ENCODE measurements around the gene ZCCHC14.
A peak's percentile ranks its signal among the peaks of the same experiment; 100 is the strongest.
"Not testable (repeated sequence)": the region's sequence is repeated elsewhere in the genome, so short reads cannot be mapped to it uniquely, and the experiment has no call there.

ZCCHC14 gene

DNA sequence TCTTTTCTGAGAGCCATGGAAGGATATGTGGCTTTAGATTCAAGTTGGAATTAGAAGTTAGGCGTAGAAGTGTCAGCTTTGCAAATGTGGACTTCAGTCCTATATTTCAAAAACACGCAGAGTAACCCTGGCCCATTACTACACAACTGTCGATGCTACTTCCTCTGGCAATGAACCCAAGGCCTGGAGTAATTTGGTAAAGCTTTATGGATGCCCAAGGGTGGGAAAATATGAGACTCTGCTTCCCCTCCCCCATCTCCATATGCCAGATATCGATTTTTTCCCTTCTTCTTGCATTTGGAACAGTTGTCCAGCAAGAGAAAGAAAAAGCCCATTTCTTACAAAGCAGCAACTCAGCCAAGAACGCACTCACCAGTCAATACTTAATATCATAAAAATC lies 103.6 kb downstream of the ZCCHC14 start:
- TF ChIP-seq, protein P1, sequence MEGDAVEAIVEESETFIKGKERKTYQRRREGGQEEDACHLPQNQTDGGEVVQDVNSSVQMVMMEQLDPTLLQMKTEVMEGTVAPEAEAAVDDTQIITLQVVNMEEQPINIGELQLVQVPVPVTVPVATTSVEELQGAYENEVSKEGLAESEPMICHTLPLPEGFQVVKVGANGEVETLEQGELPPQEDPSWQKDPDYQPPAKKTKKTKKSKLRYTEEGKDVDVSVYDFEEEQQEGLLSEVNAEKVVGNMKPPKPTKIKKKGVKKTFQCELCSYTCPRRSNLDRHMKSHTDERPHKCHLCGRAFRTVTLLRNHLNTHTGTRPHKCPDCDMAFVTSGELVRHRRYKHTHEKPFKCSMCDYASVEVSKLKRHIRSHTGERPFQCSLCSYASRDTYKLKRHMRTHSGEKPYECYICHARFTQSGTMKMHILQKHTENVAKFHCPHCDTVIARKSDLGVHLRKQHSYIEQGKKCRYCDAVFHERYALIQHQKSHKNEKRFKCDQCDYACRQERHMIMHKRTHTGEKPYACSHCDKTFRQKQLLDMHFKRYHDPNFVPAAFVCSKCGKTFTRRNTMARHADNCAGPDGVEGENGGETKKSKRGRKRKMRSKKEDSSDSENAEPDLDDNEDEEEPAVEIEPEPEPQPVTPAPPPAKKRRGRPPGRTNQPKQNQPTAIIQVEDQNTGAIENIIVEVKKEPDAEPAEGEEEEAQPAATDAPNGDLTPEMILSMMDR (IDR thresholded peaks at IDR 0.05; ENCODE audit: insufficient read depth, low read length, poor library complexity, severe bottlenecking), result no peak
- Histone ChIP-seq H3K4me3 (replicated peaks; ENCODE audit: low read depth, low read length) (no peak overlapping the region), H3K27me3 (replicated peaks; ENCODE audit: control insufficient read depth, insufficient read depth, low read length) (no peaks in the 10 kb centered on the region)

DNA sequence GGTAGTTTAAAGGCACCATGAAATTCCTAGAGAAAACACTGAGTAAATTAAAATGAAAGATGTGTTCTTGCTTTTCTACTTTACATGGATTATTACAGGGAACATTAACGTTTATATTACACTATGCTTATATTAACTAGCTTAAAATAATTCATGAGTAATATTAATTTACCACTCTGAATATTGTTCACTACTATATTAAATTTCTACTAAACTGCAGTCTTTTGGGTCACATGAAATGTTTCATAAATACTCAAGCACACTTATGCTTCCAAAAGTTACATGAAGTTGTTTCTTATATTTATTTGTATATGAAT lies 104.0 kb downstream of the ZCCHC14 start:
- Histone ChIP-seq H3K4me3 (replicated peaks; ENCODE audit: low read depth, low read length) (no peak overlapping the region), H3K27me3 (replicated peaks; ENCODE audit: control insufficient read depth, insufficient read depth, low read length) (no peaks in the 10 kb centered on the region), H3K36me3 (ENCODE audit: control insufficient read depth, insufficient read depth, low read length) (no peaks in the 10 kb centered on the region)
- no peak for DNase-seq (ENCODE audit: extremely low read depth, insufficient read length)
- TF ChIP-seq, protein P1 (IDR thresholded peaks at IDR 0.05; ENCODE audit: insufficient read depth, low read length, poor library complexity, severe bottlenecking), result no peak

More for the DNA sequence above, 103.6 kb downstream of the ZCCHC14 start:
- no peak for DNase-seq (ENCODE audit: extremely low read depth, insufficient read length)
- no peaks in the 10 kb centered on the region for H3K36me3 ChIP-seq (ENCODE audit: control insufficient read depth, insufficient read depth, low read length)

DNA sequence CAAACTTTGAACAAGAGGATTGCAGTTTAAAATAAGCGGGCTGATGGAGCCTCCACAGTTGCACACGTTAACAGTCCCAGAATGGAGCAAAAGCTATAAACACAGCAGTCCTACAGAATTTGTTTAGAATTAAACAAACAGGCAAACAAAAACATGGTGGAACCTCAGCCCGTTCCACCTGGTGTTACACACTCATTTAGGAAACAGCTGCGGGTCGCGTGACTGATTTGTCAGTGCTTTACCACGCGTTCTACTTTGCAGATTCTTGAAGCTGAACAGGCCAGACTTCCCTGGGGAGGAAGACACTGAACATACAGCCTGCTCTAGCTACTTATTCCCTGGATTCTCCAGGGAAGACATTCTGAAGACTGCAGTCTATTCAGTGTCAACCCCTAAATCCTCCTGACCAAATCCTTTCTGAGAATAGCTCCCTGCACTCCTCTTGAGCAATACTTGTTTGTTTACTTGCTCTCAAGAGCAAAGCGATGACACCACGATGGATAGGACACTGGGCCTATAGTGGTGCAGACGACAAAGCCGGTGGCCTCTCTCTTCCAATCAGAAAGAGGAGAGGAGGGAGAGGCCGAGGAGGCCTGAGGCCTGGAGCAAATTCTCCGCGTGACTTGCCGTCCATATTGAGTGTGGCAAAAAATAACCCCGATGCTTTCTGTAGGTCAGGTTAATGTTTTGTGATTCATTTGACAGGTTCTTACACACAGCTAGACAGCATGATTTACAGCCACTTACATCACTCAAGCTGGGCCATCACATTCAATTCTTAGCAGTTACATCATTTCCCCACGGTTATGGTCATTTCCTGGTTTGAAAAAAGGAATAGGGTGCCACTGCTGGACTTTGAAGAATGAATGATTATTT lies 104.6 kb downstream of the ZCCHC14 start:
- TF ChIP-seq, protein P1 (IDR thresholded peaks at IDR 0.05; ENCODE audit: insufficient read depth, low read length, poor library complexity, severe bottlenecking), result no peak
- Histone ChIP-seq H3K36me3 (ENCODE audit: control insufficient read depth, insufficient read depth, low read length) (no peaks in the 10 kb centered on the region), H3K27me3 (replicated peaks; ENCODE audit: control insufficient read depth, insufficient read depth, low read length) (no peaks in the 10 kb centered on the region), H3K4me3 (replicated peaks; ENCODE audit: low read depth, low read length) (no peak overlapping the region)
- peak; percentile 82 for DNase-seq (ENCODE audit: extremely low read depth, insufficient read length)

DNA sequence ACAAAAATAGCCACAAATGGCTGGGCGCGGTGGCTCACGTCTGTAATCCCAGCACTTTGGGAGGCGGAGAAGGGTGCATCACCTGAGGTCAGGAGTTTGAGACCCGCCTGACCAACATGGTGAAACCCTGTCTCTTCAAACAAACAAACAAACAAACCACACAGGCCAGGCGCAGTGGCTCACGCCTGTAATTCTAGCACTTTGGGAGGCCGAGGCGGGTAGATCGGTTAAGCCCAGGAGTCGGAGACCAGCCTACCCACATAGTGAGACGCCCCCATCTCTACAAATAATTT lies 108.0 kb downstream of the ZCCHC14 start:
- H3K4me3 ChIP-seq (replicated peaks; ENCODE audit: low read depth, low read length); H3K27me3 ChIP-seq (replicated peaks; ENCODE audit: control insufficient read depth, insufficient read depth, low read length); H3K36me3 ChIP-seq (ENCODE audit: control insufficient read depth, insufficient read depth, low read length); DNase-seq (ENCODE audit: extremely low read depth, insufficient read length): not testable (repeated sequence)

DNA sequence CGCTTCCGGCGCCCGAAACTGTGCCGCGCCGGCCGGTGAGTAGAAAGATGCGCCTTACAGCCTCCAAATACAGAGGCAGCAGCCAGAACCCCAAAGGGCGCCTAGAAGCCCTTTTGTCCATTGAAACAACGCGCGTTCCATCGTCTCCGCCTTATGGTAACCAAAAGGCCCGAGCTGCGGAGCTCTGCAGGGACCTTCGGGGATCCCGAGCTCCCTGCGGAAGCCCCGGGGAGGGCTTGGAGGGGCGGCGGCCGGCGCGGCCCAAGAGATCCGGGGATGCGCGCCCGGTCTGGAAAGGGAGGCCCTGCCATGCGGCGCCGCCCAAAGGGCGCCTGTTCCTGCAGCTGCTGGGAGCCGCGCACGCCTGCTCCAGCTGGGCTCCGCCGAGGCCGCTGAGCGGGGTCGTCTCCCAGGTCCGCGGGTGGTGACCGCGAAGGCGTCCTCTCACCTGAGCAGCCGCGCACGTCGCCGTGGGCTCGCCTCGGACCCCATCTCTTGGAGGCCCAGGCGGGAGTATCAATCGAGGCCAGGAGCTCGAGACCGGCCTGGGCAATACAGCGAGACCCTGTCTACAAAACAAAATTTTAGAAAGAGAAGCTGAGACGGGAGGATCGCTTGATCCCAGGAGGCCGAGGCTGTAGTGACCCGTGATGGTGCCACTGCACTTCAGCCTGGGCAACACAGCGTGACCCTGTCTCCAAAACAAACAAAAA lies 108.5 kb downstream of the ZCCHC14 start:
- no peaks in the 10 kb centered on the region for H3K27me3 ChIP-seq (replicated peaks; ENCODE audit: control insufficient read depth, insufficient read depth, low read length)
- peak overlapping the region; percentile 69 for H3K4me3 ChIP-seq (replicated peaks; ENCODE audit: low read depth, low read length)
- H3K36me3 ChIP-seq (ENCODE audit: control insufficient read depth, insufficient read depth, low read length), result no peaks in the 10 kb centered on the region
- DNase-seq (ENCODE audit: extremely low read depth, insufficient read length), result no peak
- TF ChIP-seq, protein P1 (IDR thresholded peaks at IDR 0.05; ENCODE audit: insufficient read depth, low read length, poor library complexity, severe bottlenecking), result no peak

DNA sequence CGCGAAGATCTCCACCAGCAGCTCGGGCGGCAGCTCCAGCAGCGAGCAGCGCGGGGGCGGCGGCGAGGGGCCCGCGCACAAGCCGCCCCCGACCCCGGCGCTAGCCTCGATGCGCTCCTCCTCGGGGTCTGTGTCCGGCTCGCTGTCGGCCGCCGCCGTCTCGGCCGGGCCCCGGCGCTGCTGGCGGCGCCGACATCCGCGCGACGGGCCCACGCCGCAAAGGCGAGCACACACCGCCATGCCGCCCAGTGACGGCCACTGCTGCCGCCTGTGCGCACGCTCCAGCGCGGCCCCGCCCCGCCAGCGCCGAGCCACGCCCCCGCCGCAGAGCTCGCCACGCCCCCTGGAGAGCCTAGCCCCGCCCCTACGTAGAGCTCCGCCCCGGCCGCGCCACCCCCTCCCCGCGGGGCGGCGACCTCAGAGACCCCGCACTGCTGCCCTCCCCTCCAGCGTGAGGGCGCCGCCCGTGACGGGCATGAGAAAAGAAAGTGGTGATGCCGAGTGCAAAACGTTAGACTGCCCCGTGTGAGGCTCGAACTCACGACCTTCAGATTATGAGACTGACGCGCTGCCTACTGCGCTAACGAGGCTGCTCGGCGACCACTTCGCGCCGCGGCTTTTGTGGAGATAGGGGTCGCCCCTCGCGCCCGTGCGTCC lies 109.2 kb downstream of the ZCCHC14 start, which contains the start of gene FBXO31:
Gene FBXO31 (minus strand): TSS at position 272 of the 657 bp plus-strand sequence. CDS start 32 bp downstream, at position 240.
- peak; percentile 94 for DNase-seq (ENCODE audit: extremely low read depth, insufficient read length)
- Histone ChIP-seq H3K4me3 (replicated peaks; ENCODE audit: low read depth, low read length) (peak within 1 kb of the TSS; percentile 69), H3K36me3 (ENCODE audit: control insufficient read depth, insufficient read depth, low read length) (no peaks in the 10 kb centered on the region), H3K27me3 (replicated peaks; ENCODE audit: control insufficient read depth, insufficient read depth, low read length) (no peaks in the 10 kb centered on the region)
- TF ChIP-seq, protein P1 (IDR thresholded peaks at IDR 0.05; ENCODE audit: insufficient read depth, low read length, poor library complexity, severe bottlenecking), result no peak

All from GM06990 (cell line).